ENCODE results near the gene RAET1G.

- TF ChIP-seq CTCF (IDR thresholded peaks at IDR 0.05) = no peak
- TF ChIP-seq POLR2A (IDR thresholded peaks at IDR 0.05) = no peak
Observed at GRCh38 chr6:149969635-149970034, 46.7 kb upstream of the RAET1G start.
